Measurements from ENCODE around the gene RNASEH1.

Gene RNASEH1

GRCh38 chr2:3558205-3559014, at the start of gene RNASEH1:
RNASEH1 (minus strand) TSS chr2:3558333; CDS start chr2:3558260, 73 bp downstream.
- peak; percentile 96 for DNase-seq

GRCh38 chr2:3606370-3607201, 48.5 kb upstream of the RNASEH1 start:
- no peak for DNase-seq

- DNase-seq: no peak
These were observed 47.9 kb upstream of the RNASEH1 start for GRCh38 chr2:3606028-3606369.

- DNase-seq: peak; percentile 91
These were observed 47.1 kb upstream of the RNASEH1 start for GRCh38 chr2:3604991-3605961.

GRCh38 chr2:3604207-3604877, 46.2 kb upstream of the RNASEH1 start:
- no peak for DNase-seq

GRCh38 chr2:3603536-3604206, 45.5 kb upstream of the RNASEH1 start:
- no peak for DNase-seq

GRCh38 chr2:3602553-3603339, 44.6 kb upstream of the RNASEH1 start:
- no peak for DNase-seq

- no peak for DNase-seq
These were observed 43.6 kb upstream of the RNASEH1 start for GRCh38 chr2:3601561-3602271.

GRCh38 chr2:3600256-3600855, 42.2 kb upstream of the RNASEH1 start:
- no peak for DNase-seq

GRCh38 chr2:3598912-3599854, 41.0 kb upstream of the RNASEH1 start:
- no peak for DNase-seq

- DNase-seq: peak; percentile 28
These were observed 40.2 kb upstream of the RNASEH1 start for GRCh38 chr2:3598197-3598910.

- DNase-seq: no peak
These were observed 39.4 kb upstream of the RNASEH1 start for GRCh38 chr2:3597567-3597966.

- DNase-seq: no peak
These were observed 38.8 kb upstream of the RNASEH1 start for GRCh38 chr2:3596901-3597417.

GRCh38 chr2:3595985-3596384, 37.9 kb upstream of the RNASEH1 start:
- DNase-seq: no peak

GRCh38 chr2:3595404-3595803, 37.3 kb upstream of the RNASEH1 start:
- DNase-seq: no peak

GRCh38 chr2:3594493-3595281, 36.6 kb upstream of the RNASEH1 start, which contains the start of gene COLEC11:
COLEC11 (plus strand) TSS chr2:3595112; CDS start chr2:3604341, 9,229 bp downstream.
- DNase-seq: no peak

- no peak for DNase-seq
These were observed 31.0 kb upstream of the RNASEH1 start for GRCh38 chr2:3589086-3589485.

Data from NCI-H69 (cell line).